GM12872 (cell line): ENCODE results near the gene CATSPERZ.
A peak's percentile ranks its signal among the peaks of the same experiment; 100 is the strongest.

Experiments used
- TF ChIP-seq, protein P1 (sequence below): IDR thresholded peaks from 3 replicates; pipeline ENCODE4 v1.5.1; 2011; ENCODE audit warnings: low read depth, mild to moderate bottlenecking, low read length, moderate library complexity; ENCODE audit not compliant: insufficient read depth

The CATSPERZ gene

DNA sequence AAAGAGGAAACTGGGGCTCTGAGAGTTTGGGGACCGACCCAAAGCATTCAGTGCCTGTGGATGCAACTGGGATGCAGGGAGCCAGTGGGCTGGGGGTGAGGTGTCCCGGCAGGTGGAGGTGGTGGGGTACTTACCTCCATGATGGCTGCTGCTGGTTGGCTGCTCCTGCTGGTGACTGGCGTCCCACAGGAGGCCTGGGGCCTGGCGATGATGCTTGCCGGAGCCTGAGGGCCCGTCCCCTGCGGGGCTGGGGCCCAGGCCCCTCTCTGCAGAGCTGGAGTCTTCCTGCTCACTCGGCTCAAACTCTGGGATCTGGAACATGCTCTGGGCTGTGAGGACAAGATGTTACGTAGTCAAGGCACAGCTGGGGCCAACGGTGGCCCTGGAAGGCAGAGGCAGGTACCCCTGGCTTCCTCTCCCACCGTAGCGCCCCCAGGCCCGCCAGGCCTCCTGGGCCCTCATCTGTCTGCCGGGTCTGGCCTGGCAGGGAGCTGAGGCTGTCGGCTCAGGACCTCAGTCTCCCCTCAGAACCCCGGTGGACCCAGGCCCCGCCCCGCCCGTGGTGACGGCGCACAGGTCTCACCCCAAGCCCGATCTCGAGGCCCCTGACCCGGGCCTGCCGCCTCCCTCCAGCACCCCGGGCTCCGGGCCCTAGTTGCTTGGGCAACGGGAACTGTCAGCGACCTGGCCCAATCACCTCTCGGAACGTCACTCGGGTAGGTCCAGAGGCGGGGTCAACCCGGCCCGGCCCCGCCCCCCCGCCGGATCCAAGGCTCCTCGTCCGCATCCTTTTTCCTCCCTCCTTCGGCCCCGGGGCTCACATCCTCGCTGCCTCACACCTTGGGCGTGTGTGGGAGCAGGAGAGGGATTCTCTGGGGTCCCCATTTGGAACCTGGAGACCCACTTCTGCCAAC, 15.9 kb upstream of the CATSPERZ start, which contains the start of gene BAD:
Gene BAD (minus strand): TSS at position 618 of the 914 bp plus-strand sequence. CDS start 297 bp downstream, at position 321.
- TF ChIP-seq, protein P1, sequence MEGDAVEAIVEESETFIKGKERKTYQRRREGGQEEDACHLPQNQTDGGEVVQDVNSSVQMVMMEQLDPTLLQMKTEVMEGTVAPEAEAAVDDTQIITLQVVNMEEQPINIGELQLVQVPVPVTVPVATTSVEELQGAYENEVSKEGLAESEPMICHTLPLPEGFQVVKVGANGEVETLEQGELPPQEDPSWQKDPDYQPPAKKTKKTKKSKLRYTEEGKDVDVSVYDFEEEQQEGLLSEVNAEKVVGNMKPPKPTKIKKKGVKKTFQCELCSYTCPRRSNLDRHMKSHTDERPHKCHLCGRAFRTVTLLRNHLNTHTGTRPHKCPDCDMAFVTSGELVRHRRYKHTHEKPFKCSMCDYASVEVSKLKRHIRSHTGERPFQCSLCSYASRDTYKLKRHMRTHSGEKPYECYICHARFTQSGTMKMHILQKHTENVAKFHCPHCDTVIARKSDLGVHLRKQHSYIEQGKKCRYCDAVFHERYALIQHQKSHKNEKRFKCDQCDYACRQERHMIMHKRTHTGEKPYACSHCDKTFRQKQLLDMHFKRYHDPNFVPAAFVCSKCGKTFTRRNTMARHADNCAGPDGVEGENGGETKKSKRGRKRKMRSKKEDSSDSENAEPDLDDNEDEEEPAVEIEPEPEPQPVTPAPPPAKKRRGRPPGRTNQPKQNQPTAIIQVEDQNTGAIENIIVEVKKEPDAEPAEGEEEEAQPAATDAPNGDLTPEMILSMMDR: no peak

DNA sequence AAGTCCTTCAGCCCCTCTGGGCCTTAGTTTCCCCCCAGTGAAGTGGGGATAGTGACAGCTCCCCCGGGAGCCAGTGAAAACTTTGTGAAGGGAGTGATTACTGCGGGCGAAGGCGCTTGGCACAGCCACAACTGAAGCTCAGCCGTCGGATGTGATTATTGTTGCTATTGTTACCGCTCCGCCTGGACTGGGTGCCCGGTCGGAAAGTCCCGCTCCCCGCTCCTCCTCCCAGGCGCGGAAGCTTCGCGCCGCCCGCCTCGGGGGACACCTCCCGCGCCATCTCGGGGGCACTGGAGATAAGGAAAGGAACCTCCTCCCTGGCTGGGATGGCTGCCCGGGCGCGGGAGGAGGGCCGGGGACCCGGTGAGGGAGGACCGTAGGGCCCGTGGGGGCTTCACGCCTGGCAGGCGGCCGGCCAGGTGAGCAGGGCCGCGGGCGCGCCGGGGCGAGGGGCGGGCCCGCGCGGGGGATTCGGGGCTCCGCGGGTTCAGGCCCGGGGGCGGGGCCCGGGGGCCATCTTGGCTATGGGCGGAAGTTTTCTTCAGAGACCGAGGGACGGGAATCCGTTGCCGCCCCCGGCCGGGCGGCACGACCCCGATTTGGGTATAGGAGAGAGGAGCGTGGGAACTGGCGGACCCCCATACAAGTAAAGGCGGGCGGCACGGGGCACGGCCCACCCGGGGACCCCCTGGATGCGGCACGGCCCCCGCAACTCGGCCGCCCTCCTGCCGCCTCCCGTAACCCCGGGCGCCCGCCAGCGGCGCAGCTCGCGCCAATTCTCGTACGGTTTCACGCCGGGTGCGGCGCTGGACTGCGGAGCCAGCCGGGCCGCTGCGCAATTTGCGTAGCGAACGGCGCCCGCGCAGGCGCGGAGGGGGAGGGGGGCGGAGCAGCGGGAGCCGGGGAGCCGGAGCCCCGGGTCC, 14.9 kb upstream of the CATSPERZ start, which contains the start of gene GPR137:
Gene GPR137 (plus strand): TSS at position 887 of the 923 bp plus-strand sequence. CDS start 677 bp downstream, outside the sequence.
- TF ChIP-seq, protein P1: no peak

DNA sequence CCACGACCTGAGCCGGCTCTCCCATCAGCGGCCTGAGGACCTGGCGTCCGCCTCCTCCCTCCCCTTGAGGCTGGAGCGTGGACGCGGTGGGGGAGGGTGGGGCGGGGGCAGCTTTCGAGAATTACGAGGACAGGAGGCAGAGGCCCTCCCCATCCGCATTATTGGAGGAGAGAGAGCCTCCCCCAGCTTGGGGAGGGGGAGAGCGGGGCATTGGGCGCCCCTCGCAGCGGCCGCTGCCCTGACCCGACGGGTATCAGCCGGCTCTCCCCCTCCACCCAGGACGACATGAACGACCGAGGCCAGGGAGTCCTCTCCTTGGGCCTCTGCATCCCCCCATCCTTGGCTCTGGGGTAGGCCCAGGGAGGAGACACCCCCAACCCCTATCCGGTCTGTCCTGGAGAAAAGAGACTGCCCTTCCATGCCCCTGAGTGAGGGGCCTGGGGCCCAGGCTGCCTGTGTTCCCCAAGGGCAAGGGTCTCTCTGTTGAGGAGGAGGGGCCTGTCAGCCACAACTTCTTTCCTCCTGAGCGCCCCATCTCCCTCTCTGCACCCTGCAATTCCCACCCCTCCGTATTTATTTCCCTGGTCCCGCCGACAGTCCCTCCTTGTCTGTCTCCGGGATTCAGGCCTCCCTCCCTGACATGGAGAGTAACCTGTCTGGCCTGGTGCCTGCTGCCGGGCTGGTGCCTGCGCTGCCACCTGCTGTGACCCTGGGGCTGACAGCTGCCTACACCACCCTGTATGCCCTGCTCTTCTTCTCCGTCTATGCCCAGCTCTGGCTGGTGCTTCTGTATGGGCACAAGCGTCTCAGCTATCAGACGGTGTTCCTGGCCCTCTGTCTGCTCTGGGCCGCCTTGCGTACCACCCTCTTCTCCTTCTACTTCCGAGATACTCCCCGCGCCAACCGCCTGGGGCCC, 14.0 kb upstream of the CATSPERZ start:
- TF ChIP-seq, protein P1: peak; percentile 42

DNA sequence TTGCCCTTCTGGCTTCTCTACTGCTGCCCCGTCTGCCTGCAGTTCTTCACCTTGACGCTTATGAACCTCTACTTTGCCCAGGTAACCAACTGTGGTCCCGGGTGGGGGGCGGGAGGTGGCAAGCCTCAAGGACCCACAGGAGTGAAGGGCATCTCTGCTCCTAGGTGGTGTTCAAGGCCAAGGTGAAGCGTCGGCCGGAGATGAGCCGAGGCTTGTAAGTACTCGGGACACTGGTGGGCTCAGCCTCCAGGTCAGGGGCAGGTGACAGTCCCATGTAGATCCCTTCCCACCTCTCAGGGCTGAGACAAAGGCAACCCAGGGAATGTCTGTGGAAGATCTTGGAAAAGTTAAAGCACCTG, 13.4 kb upstream of the CATSPERZ start:
- TF ChIP-seq, protein P1: no peak

DNA sequence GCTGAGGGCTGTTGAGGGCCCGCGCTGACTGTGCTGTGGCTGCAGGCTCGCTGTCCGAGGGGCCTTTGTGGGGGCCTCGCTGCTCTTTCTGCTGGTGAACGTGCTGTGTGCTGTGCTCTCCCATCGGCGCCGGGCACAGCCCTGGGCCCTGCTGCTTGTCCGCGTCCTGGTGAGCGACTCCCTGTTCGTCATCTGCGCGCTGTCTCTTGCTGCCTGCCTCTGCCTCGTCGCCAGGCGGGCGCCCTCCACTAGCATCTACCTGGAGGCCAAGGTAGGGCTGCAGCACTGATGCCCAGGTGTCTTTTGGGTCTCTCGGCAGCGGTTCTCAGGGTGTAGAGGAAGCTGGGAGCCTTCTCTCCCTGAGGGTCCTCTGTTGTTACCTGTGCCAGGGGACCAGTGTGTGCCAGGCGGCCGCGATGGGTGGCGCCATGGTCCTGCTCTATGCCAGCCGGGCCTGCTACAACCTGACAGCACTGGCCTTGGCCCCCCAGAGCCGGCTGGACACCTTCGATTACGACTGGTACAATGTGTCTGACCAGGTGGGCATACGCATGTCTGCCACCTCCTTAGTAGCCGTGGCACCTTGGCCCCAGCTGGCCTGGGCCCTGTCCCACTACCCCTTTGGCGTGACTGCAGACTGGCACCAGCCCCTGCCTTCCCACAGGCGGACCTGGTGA, 12.3 kb upstream of the CATSPERZ start:
- TF ChIP-seq, protein P1: no peak

DNA sequence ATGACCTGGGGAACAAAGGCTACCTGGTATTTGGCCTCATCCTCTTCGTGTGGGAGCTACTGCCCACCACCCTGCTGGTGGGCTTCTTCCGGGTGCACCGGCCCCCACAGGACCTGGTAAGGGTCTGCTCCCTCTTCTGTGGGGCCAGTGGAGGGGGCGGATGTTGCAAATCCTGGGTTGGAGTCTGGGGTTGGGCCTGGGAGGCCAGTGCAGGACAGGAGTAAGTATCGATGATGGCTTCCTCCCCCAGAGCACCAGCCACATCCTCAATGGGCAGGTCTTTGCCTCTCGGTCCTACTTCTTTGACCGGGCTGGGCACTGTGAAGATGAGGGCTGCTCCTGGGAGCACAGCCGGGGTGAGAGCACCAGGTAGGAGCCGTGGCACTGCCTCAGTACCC, 11.8 kb upstream of the CATSPERZ start:
- TF ChIP-seq, protein P1: no peak
